GM19395 (cell line): ENCODE measurements around the gene UBAC2.
"Not testable (repeated sequence)": the region's sequence is repeated elsewhere in the genome, so short reads cannot be mapped to it uniquely, and the experiment has no call there.

ENCODE experiments used
- ATAC-seq: cut with Tn5 transposase; IDR thresholded peaks from one replicate; pipeline ENCODE4 v1.9.1; 2021; ENCODE audit warnings: mild to moderate bottlenecking, moderate library complexity; ENCODE audit not compliant: unreplicated experiment

The UBAC2 gene

DNA sequence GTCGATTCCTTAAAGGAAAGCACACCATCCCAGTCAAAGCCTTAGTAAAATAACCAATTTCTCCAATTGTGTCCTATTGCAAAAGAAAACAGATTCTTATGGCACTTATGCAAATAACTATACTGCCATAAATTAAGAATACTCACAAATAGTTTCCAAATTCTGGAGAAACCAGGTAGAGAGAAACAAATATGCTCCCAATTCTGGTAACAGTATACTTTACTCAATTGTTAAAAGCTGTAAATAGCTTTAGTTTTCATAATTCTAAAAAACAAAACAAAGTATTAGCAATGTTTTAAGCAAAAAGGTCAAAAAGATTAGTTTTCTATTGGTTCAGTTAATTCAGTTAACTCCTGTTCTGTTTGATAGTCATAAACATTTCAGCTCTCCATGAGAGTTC is 18.2 kb upstream of the UBAC2 start:
- no peak for ATAC-seq

DNA sequence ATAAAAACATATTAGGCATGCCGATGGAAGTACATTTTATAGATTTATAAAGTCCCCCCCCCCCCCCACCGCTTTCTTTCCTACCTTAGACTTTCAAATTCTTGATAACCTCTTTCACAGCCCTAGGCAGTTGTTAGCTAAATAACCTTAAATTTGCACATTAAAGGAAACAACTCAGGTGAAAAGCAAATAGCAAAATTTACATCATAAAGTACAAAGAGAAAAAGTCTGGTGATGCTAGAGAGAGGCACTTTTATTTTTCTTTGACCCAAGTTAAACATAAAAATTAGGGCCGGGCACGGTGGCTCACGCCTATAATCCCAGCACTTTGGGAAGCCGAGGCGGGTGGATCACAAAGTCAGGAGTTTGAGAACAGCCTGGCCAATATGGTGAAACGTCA is 15.0 kb upstream of the UBAC2 start:
- no peak for ATAC-seq

DNA sequence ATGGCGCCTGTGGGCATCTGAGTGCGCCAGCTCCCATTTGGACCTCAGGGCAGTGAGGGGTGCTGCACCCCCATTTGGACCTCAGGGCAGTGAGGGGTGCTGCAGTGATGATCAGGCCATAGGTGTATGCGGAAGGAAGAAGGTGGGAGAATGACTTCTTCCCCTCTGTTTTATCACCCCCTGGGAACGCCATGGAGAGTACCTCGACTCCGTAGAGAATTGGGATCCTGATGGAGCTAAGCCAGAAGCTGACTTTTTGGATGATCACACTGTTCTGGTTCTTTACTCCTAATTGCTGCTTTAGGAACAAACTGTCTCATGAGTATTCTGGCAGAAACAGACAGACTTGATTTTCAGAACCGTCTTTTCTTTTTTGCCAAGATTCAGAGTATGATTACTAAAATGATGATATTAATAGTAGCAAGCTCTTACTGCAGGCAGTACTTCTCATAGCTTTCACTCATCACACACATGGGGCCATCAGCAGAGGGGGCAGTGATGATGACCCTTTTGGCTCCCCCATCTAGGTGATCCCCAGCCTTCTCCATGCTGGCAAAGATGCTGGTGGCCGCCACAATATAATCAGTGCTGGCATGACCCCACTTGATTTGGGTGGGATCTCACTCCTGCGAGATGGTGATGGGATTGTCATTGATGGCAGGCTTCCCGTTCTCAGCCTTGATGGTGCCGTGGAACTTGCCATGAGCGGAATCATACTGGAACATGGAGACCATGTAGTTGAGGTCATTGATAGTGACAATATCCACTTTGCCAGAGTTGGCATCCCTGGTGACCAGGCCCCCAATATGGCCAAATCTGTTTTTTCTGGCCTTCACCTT is 10.3 kb upstream of the UBAC2 start:
- no peak for ATAC-seq

DNA sequence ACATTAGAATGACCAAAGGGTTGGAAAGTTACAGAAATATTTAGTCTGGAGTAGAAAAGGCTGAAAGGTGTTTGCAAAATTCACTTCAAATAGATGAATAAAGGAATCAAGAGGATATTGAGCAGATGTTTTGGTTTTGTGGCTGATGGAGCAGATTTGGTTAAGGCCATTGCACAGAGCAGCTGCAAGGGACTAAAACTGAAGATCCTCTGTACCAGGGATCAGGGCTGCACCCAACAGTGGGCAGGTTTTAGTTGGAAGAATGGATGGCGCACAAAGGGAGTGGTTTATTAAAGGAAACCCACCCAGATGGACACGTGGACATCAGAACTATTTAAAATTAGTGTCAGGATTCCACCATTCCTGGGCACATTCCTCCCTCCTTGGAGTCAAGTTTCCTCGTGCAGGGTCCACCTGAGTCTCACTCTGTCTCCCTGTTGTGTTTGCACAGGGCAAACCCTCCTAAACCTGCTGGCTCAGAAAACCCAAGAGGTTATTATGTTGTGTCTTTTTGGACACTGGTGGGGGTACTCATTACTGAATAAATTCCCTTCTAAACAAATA is 9.2 kb upstream of the UBAC2 start:
- ATAC-seq, result no peak

DNA sequence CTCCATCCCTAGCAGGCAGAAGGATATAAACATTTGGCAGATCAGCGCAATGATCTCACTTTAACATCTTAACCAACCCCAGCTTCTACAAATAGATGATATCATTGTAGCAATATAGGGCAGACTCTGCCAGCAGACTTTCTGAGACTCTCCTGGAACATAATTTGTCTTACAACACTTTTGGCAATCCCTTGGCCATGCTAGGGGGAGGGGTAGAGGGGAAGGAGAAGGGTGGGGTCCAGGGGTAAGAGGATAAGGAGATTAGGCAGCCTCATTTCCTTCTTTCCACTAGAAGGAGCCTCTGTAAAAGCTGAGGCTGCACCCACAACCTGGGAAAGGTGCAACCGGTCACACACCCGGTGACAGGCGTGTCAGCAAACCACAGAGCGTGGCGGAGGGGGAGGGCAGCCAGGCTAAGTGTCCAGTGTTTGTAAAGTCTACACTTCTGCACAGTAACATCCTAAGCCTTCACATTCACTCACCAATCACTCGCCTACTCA is 8.7 kb upstream of the UBAC2 start:
- no peak for ATAC-seq

DNA sequence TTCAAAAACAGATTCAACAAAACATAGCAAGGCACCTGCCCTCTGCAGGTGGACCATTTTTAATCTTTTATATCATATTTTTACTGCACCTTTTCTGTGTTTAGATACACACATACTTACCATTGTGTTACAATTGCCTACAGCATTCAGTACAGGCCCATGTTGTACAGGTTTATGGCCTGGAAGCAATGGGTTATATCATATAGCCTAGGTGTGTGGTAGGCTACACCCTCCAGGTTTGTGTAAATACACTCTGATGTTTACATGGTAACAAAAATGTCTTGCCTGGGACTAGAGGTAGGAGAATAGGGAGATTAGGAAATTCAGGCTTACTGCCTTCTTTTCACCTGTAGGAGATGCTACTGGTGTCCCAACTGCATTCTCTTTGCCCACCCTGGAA is 8.2 kb upstream of the UBAC2 start:
- ATAC-seq, result no peak

DNA sequence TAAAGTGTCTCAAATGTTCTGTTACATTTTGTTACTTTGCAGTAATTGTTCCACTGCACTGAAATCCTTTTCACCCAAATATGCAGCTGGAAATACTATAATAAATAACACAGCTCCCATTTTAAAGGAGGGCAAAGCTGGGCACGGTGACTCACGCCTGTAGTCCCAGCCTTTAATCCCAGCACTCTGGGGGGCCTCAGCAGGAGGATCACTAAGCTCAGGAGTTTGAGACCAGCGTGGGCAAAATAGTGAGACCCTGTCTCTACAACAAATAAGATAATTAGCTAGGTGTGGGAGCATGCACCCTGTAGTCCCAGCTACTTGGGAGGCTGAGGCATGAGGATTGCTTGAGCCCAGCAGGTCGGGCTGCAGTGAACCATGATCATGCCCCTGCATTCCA is 7.5 kb upstream of the UBAC2 start:
- ATAC-seq, result no peak

DNA sequence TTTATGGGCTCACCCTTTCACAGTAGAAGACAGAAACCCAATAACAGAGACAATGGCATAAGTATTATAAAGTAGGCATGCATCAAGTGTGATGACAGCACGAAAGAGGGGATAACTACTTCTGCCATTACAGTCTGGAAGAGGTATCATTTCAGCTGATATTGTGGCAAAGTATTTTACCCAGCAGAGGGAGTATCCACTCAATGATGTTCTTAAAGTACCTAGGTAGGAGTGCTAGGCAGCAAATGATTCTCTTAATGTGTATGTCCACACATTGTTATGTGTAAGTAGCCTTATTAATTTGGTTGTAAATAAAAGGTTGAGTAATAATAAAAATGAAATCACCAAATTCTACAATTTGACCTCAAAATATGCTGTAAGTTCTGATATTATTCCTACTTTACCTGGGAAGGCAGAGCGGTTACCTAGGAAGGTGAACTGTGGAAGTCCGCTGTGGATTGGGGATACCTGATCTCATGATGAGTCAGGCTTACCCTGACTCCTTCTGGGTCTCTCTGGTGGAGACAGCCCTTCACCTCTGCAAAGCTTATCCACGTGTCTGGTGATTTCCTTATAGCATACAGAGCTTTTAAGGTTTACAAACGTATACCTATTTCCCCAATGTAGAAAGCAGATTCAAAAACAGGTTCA is 4.1 kb upstream of the UBAC2 start:
- no peak for ATAC-seq

DNA sequence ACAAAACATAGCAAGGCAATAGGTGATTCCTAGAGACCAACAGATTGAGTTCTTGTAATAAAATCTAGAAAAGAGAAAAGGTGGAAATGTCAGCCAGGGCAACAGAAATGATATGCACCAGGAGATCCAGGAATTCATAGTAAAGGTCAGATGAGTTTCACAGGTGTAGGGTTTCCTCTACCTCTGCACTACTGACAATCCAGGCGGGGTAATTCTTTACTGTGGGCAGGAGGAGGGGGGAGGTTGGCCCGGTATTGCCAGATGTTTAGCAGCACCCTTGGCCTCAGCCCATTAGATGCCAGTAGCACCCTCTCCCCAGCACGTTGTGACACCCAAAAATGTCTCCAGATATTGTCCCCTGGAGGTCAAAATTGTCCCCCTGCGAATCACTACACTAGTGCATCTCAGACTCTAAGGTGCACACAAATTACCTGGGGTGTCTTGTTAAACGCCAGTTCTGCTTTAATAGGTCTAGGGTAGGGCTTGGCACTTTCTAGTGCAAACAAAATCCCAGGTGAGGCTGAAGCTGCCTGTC is 3.5 kb upstream of the UBAC2 start:
- no peak for ATAC-seq

DNA sequence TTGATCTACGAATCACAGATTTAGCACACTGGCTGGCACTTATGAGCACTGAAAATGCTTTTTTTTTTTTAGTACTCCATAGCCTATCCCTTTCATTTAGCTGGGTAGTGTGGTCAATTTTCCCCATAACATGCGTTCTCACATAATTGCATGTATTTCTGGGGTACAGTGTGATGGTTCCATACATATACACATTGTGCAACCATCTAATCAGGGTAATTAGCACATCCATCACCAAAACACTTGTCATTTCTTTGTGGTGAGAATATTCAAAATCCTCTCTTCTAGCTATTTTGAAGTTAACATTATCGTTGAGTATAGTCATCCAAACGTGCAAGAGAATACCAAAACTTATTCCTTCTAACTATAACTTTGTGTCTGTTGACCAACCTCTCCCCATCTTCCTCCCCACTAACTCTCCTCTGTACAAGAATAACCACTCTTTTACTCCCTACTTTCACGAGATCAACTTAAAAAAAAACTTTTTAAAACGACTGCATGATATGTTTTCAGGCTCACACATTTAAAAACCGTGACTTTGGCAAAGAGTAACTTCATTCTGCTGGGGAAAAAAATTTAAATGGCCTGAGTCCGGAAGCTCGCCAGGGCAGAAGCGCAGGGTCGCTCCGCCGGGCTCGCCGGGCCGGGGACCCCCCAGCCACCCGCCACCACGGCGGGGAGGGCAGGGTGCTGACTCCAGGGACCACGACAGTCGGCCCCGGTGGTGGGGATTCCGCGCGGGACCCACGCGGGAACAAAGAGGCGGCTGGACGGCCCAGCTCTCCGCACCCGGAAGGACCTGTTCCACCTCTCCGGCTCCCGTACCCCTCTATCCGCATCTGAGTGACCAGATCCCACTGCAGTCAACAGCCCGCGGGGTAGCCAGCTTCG is 868 bp upstream of the UBAC2 start:
- no peak for ATAC-seq

DNA sequence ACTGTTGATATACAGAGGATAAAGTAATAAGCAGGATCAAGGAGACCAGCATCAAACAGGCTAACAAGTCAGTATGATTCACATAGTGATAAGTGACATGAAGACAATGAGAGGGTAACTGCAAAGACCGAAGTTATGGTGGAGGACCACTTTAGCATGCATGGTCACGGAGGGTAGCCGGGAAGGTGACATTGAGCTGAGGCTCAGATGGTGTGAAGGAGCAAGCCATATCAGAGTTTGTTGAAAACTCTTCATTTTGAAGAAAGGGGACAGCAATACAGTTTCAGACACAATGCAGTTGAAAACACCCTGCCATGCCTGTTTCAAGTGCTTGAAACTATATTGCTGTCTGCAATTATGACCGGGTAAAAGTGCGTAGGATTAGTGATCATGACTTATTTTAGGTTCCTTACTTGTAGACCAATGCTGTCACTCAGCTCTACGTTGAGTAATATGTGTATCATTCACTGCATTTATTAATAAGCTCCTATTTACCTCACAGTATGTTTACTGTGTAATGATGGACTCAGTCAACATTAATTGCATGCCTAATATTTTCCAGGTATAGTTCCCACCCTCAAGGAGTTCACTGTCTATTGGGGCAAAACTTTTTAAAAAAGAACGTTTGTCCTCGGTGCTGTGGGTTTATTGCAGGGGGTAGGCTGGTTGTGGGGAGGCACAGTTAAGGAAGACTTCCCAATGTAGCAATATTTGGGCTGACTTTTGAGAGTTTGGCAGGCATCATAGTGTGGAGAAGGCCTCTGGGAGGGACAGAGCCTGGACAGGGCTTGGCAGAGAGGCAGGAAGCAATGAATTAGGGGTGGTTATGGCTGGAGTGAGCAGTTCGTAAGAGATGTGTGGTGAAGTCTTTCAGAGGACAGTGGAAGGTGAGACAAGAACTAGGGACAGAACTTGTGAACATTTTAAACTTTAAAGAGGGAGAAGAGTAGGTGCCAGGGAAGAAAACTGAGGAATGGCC is 3.2 kb downstream of the UBAC2 start:
- ATAC-seq, result no peak

DNA sequence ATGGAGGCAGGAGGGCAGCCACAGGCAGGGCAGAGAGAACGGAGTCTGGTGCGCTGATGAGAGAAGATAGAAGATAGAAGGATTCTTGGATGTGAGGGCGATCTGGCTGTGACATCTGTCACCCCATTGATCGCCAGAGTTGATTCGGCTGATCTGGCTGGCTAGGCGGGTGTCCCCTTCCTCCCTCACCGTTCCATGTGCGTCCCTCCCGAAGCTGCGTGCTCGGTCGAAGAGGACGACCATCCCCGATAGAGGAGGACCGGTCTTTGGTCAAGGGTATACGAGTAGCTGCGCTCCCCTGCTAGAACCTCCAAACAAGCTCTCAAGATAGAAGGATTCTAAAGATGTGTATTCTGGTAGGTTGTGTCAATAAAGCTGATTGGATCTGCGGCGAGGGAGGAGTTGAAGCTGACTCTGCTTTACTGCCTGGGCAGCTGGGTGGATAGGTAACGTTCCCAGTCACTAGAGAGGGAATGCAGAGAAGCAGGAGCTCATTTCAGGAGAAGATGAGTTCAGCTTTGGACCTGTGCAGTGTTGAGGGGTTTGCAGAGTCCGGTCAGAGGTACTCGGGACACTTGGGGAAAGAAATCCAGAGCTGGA is 5.1 kb downstream of the UBAC2 start:
- no peak for ATAC-seq

DNA sequence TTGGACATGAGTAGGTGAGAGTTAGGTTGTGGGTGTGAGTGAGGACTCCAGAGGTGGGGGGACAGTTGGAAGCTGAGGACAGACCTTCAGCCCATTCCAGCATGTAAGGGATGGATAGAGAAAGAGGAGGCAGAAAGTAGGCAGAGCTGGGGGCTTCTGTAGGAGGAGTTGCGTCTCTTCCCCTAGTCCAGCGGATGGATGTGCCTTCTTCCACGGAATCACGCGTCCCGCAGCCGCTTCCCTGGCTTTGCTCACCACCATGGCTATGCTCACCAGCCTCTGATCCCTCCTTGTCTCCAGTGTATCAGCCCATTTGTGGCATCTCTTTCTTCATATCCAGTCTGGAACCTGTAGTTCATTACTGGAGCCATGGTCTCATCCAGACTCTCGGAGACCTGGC is 5.6 kb downstream of the UBAC2 start:
- ATAC-seq, result no peak

DNA sequence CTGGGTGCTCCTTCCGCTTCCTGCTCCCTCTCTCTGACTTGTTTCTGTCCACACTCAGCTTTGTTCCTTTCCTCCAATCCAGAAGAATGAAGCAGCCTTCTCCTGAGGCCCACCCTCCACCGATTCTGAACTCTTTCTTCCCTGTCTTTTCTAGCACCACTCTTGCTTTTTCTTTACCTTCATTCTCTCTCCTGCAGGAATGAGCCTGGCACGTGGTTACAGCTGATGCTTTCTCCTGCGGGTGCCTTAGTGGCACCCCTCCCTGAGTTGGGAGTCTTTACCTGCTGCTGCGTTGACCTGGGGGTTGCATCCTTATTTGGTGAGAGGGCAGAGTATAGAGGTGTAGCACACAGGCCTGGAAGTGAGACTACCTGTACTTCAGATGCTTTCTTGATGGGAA is 6.2 kb downstream of the UBAC2 start:
- ATAC-seq, result no peak

DNA sequence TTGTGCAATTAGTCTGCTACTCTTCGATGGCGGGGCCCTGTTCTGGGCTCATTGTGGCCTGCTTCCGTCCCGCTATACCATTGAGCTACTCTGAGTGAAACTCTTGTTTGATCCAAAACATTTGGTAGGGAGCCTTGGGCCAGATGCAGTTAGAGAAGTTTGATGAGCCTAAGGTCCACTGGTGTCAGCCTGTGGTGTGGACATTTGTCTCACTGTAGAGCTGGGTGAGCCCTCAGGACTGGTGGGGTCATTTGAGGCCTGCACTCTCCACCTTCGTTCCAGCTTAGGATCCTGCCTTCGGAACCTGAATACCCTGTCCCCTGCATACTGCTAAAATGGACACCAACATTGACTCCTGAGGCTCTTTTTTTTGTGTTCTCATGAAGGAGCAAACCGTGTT is 6.9 kb downstream of the UBAC2 start:
- ATAC-seq, result no peak

DNA sequence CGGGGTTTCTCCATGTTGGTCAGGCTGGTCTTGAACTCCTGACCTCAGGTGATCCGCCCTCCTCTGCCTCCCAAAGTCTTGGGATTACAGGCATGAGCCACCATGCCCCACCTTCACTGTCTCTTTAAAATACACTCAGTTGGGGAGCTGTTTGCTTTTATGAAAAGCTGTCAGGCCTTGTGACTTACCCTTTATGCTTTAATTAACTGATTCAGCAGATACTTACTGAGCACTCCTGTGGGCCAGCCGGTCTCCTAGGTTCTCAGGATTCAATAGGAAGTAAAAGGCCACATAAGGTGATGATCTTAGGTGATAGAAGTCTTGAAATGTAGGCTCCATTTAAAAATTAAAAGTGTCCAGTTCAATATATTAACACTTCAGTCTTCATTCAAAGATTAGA is 7.5 kb downstream of the UBAC2 start:
- no peak for ATAC-seq

DNA sequence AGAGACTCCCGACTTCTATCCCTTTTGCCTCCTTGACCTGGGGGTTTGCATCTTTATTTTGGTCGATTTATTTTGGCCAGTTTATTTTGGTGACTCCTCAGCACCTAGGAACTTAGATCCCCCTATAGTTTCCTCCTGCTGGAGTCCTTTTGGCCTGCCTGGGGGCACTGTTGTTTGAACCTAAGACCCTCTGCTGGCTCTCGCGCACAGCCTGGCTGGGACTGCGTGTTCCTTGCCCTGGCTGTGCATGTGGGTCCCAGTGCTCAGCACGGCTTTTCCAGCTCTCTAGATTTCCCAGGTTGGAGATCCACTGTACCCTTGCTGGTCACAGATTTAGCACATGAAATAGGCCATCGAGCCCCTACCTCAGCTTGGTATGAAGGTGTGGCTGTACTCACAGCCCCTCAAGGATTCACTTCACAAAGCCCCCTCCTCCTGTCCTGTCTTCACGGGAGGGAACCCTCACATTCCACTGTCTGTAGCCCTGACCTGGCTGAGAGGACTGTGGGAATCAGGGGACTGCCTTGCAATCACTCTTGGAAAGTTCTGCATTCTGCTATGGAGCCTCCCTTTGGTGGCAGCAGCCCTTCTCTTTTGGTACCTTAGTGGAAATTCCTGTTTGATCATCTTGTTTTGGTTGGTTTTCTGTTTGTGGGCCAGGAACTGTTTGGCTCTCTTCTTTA is 8.3 kb downstream of the UBAC2 start:
- no peak for ATAC-seq

DNA sequence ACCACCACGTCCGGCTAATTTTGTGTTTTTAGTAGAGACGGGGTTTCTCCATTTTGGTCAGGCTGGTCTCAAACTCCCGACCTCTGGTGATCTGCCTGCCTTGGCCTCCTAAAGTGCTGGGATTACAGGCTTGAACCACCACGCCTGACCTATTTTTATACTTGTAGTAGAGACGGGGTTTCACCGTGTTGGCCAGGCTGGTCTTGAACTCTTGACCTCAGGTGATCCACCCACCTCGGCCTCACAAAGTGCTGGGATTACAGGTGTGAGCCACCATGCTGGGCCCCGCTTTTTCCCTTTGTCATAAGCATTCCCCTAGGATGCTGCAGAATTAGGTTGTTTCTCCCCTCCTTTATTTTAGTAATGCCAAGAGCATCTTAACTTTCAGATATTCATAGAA is 10.0 kb downstream of the UBAC2 start:
- ATAC-seq, result not testable (repeated sequence)
